ENCODE results near the gene LIG4.
"Not testable (repeated sequence)": the region's sequence is repeated elsewhere in the genome, so short reads cannot be mapped to it uniquely, and the experiment has no call there.

LIG4 gene

DNA sequence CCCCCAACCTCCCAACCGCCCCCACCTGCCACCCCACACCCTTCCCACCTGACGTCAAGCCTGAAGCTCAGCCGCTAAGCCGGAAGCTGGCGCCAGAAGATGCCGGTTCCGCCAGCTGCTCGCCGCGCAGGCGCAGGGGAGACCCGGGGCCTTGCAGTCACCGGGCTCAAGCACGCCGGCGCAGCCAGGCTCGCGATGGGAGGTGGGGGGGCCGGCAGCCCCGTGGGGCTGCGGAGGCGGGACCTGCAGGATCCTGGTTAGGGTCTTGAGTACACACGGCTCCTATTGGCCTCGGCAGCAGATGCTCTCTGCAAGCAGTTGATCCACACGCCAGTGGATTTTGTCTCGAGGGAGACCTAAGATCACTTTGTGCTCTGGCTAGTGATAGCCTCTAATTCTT, at the start of gene LIG4:
LIG4 (minus strand) TSS at position 101 of the 400 bp plus-strand sequence. CDS start 4,268 bp downstream, outside the sequence.
- Mint-ChIP-seq H3K36me3 (peaks cover 12% of the 10 kb centered on the region), H3K9me3 (ENCODE audit: low read depth) (peaks cover 5% of the 10 kb centered on the region), H3K27ac (peak within 1 kb of the TSS; percentile 80), H3K4me1 (ENCODE audit: low read depth) (peaks cover 51% of the 10 kb centered on the region), H3K27me3 (no peaks in the 10 kb centered on the region), H3K4me3 (peak within 1 kb of the TSS; percentile 93)

- Mint-ChIP-seq H3K9me3 (ENCODE audit: low read depth) (peaks cover 7% of the 10 kb centered on the region), H3K36me3 (no peaks in the 10 kb centered on the region), H3K4me1 (ENCODE audit: low read depth) (peaks cover 27% of the 10 kb centered on the region), H3K4me3 (no peak overlapping the region), H3K27me3 (no peaks in the 10 kb centered on the region), H3K27ac (no peak overlapping the region)
These were observed 48.5 kb upstream of the LIG4 start for GRCh38 chr13:108263621-108264355.

- H3K9me3 Mint-ChIP-seq (ENCODE audit: low read depth), result no peaks in the 10 kb centered on the region
- no peak overlapping the region for H3K4me3 Mint-ChIP-seq
- no peaks in the 10 kb centered on the region for H3K4me1 Mint-ChIP-seq (ENCODE audit: low read depth)
- no peak overlapping the region for H3K27ac Mint-ChIP-seq
- H3K27me3 Mint-ChIP-seq, result no peaks in the 10 kb centered on the region
- peaks cover 3% of the 10 kb centered on the region for H3K36me3 Mint-ChIP-seq
These were observed 41.9 kb upstream of the LIG4 start for GRCh38 chr13:108257248-108257647.

- Mint-ChIP-seq H3K27me3 (no peaks in the 10 kb centered on the region), H3K27ac (no peak overlapping the region), H3K36me3 (peaks cover 14% of the 10 kb centered on the region), H3K9me3 (ENCODE audit: low read depth) (peaks cover 12% of the 10 kb centered on the region), H3K4me1 (ENCODE audit: low read depth) (no peaks in the 10 kb centered on the region), H3K4me3 (no peak overlapping the region)
These were observed 33.8 kb upstream of the LIG4 start for GRCh38 chr13:108249150-108249549.

DNA sequence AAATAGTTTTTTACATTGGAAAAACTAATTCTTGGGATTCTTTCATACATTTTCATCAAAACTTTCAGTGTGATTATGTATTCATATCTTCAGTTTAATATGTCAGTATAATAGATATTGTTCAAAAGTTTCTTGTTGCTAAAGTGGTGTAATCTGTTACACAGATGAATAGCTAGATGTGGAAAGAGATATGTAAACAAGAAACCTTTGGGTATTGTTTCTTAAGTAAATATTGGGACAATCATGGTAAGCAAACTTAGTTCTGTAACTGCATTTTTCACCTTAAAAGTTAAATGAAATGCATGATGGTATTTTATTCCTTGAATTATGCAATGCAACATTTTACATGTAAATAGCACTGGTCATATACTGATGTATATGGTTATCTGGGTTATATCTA, 15.0 kb upstream of the LIG4 start:
- Mint-ChIP-seq H3K4me3 (no peak overlapping the region), H3K4me1 (ENCODE audit: low read depth) (peaks cover 35% of the 10 kb centered on the region), H3K9me3 (ENCODE audit: low read depth) (no peaks in the 10 kb centered on the region), H3K36me3 (peaks cover 6% of the 10 kb centered on the region), H3K27me3 (no peaks in the 10 kb centered on the region), H3K27ac (no peak overlapping the region)

DNA sequence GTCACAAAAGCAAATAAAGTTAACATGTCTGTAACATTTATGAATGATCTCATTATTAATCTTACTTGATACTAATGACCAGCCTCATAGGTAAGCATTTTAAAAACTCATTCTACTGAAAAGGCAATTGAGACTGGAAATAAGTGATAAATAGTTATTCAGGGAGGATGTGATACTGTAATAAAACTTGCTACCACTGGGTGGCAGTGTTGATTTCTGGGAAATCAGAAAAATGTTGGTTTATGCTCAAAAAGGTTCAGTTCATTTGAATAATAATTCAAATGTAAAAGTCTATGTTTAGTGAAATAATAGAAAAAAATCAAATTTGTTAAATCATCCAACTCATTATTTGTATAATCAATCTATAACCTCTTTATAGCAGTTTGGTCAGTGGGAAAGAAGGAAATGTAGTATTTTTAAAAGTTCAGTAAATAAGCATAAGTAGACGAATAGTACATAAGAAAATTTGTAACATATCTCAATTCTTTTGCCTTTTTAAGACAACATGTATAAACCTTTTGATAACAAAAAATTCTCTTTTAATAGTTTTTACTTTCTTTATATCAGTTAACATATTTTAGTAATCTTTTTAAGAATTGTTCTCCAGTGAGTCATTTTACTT, 12.4 kb upstream of the LIG4 start:
- Mint-ChIP-seq H3K4me1 (ENCODE audit: low read depth) (peaks cover 61% of the 10 kb centered on the region), H3K9me3 (ENCODE audit: low read depth) (no peaks in the 10 kb centered on the region), H3K27ac (no peak overlapping the region)

DNA sequence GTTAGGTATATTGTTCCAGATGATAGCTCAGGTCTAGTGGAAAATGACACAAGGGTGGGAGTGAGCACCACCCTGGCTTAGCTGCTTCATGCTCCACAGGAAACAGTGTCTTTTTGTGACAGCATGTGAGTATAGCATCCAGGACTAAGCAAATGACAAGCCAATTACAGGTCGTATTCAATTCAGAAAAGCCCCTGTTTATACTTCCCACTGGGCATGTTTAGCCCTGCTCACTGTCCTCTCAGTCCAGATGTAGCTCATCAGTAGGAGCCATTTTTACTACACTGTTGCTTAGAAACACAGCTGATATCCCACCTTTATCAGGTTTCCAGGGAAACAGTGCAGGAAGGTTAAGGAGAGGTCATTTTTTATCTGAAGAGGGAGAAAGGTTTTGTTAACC, 10.8 kb upstream of the LIG4 start:
- no peak overlapping the region for H3K4me3 Mint-ChIP-seq
- no peaks in the 10 kb centered on the region for H3K27me3 Mint-ChIP-seq
- H3K27ac Mint-ChIP-seq, result no peak overlapping the region
- H3K36me3 Mint-ChIP-seq, result peaks cover 6% of the 10 kb centered on the region
- no peaks in the 10 kb centered on the region for H3K9me3 Mint-ChIP-seq (ENCODE audit: low read depth)
- peaks cover 69% of the 10 kb centered on the region for H3K4me1 Mint-ChIP-seq (ENCODE audit: low read depth)

More for the DNA sequence above, 12.4 kb upstream of the LIG4 start:
- H3K4me3 Mint-ChIP-seq, result no peak overlapping the region
- peaks cover 6% of the 10 kb centered on the region for H3K36me3 Mint-ChIP-seq
- no peaks in the 10 kb centered on the region for H3K27me3 Mint-ChIP-seq

DNA sequence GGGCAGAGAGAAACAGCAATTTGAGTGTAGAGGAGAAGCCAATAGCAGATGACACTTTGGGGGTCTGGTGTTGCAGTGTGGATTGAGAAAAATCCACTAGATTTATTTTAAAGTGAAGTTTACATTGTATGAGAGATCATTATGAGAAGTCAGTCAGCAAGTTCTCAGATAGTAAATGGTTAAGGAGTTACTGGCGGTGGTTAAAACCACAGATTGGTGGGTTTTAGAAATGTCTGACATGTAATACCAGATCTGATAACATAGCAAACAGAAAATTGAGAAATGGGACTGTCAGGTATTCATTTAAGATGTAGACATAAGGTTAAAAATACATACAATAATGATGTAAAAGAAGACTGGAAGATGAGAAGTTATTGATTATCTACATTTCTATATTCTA, 10.1 kb upstream of the LIG4 start:
- peaks cover 6% of the 10 kb centered on the region for H3K36me3 Mint-ChIP-seq
- H3K9me3 Mint-ChIP-seq (ENCODE audit: low read depth), result no peaks in the 10 kb centered on the region
- H3K27ac Mint-ChIP-seq, result peak overlapping the region; percentile 2
- peak overlapping the region; percentile 35 for H3K4me3 Mint-ChIP-seq
- no peaks in the 10 kb centered on the region for H3K27me3 Mint-ChIP-seq
- H3K4me1 Mint-ChIP-seq (ENCODE audit: low read depth), result peaks cover 75% of the 10 kb centered on the region

DNA sequence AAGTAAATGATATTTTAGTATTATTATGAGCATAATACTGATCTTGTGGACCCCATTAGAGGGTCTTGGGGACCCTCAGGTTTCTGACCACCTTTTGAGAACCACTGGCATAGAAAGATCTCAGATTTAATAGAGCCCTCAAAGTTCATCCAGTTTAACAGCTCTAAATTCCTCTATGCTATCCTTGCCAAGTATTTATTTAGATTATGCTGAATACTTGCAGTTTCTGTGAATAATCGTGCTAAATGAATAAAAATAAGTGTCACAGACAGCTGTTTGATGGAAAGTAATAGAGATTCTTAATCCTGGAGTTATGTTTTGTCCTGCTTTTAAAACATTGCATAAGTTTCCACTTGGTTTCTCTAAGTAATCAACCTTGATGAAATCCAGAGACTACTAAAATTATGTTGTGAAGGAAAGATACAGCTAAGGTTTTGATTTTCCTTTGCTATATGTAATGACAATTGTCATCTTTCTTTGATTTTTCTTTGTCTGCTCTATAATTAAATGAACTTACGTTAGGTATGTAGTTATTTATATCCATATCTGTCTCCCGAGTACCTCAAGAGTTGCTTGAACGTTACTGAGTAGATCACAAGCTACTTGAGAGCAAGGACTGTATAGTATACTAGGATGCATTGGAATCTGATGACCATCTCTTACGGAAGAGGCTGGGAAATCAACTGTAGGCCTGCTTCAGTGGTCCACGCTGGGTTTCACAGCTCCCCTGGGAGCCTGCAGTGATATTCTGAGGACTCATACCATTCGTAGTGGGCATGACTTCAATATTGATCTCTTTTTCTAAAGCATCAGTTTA, 8.6 kb upstream of the LIG4 start:
- Mint-ChIP-seq H3K4me1 (ENCODE audit: low read depth) (peaks cover 83% of the 10 kb centered on the region), H3K4me3 (no peak overlapping the region), H3K27ac (peak overlapping the region; percentile 70), H3K9me3 (ENCODE audit: low read depth) (no peaks in the 10 kb centered on the region), H3K27me3 (no peaks in the 10 kb centered on the region), H3K36me3 (no peaks in the 10 kb centered on the region)

DNA sequence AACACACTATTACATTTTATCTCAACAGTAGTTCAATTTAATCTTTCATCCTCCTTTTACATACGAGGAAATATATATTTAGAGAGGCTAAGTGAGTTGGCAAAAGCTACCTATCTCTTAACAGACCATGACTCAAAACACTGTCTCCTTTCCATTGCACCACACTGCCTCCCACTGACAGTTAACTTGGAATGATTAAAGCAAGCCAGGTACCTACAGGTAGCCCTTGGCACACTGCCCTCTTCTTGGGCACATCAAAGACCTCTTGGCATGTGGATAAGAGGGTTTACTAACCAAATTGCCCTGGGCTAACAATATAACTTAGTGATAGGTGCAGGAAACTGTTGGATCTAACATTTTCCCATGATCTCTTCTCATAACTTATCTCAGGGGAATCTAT, 4.7 kb upstream of the LIG4 start:
- peaks cover 70% of the 10 kb centered on the region for H3K4me1 Mint-ChIP-seq (ENCODE audit: low read depth)

GRCh38 chr13:108218044-108218974, 3.0 kb upstream of the LIG4 start, which contains the start of gene ABHD13:
ABHD13 (plus strand) TSS chr13:108218392; CDS start chr13:108229219, 10,827 bp downstream.
- Mint-ChIP-seq H3K36me3 (no peaks in the 10 kb centered on the region), H3K27ac (peak within 1 kb of the TSS; percentile 95), H3K4me3 (peak within 1 kb of the TSS; percentile 93), H3K4me1 (ENCODE audit: low read depth) (peaks cover 65% of the 10 kb centered on the region), H3K9me3 (ENCODE audit: low read depth) (no peaks in the 10 kb centered on the region), H3K27me3 (no peaks in the 10 kb centered on the region)

More for the DNA sequence above, 4.7 kb upstream of the LIG4 start:
- no peaks in the 10 kb centered on the region for H3K36me3 Mint-ChIP-seq
- H3K9me3 Mint-ChIP-seq (ENCODE audit: low read depth), result no peaks in the 10 kb centered on the region
- peak overlapping the region; percentile 93 for H3K4me3 Mint-ChIP-seq
- H3K27ac Mint-ChIP-seq, result peak overlapping the region; percentile 69
- H3K27me3 Mint-ChIP-seq, result no peaks in the 10 kb centered on the region

- not testable (repeated sequence) for H3K27me3 Mint-ChIP-seq; H3K9me3 Mint-ChIP-seq (ENCODE audit: low read depth); H3K36me3 Mint-ChIP-seq
- Mint-ChIP-seq H3K27ac (peak overlapping the region; percentile 95), H3K4me1 (ENCODE audit: low read depth) (peaks cover 64% of the 10 kb centered on the region), H3K4me3 (peak overlapping the region; percentile 93)
These were observed 2.1 kb upstream of the LIG4 start for GRCh38 chr13:108217307-108218043.

DNA sequence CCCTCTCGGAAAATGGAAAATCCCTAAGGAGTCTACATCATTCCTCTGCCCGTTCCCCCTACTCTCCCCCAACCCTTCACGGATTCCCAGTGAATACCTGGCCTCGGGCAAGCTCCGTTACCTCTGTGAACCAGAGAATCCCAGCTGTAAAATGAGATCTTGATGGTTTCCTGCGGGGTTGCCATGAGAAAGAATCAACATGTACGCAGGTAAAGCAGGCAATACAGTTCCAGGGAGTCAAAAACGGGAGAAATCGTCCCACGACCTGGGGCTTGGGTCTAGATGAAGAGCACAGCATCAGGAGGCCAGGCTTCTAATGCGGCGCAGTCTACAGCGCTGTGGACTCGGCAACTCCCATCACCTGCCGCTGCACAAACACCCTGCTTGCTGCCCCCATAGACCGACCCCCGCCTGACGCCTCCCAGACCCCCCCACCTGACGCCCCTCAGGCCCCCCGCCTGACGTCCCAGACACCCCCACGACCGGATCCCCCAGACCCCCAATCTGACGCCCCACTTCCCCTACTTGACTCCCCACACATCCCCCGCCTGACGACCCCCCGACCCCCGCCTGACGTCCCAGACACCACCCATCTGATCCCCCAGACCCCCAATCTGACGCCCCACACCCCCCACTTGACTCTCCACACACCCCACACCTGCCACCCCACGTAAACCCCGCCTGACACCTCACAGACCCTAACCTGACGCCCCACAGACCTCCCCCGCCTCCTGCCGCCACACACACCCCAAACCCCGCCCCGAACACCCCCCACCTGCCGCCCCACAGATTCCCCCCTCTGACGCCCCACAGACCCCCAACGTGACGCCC, 680 bp downstream of the LIG4 start:
- no peaks in the 10 kb centered on the region for H3K27me3 Mint-ChIP-seq
- no peak overlapping the region for H3K27ac Mint-ChIP-seq
- H3K4me1 Mint-ChIP-seq (ENCODE audit: low read depth), result peaks cover 43% of the 10 kb centered on the region
- peak overlapping the region; percentile 93 for H3K4me3 Mint-ChIP-seq
- H3K9me3 Mint-ChIP-seq (ENCODE audit: low read depth), result peaks cover 11% of the 10 kb centered on the region
- peaks cover 20% of the 10 kb centered on the region for H3K36me3 Mint-ChIP-seq

Data from activated naive CD8-positive, alpha-beta T cell (primary cell).